ENCODE measurements around the gene PHGDH.

The PHGDH gene

GRCh38 chr1:119732465-119733168 lies 20.9 kb downstream of the PHGDH start:
- DNase-seq, result no peak

- no peak for DNase-seq
These were observed 22.0 kb downstream of the PHGDH start for GRCh38 chr1:119733754-119734153.

- DNase-seq, result no peak
These were observed 23.5 kb downstream of the PHGDH start for GRCh38 chr1:119735217-119735616.

GRCh38 chr1:119736649-119737039 lies 24.9 kb downstream of the PHGDH start:
- no peak for DNase-seq

- no peak for DNase-seq
These were observed 25.4 kb downstream of the PHGDH start for GRCh38 chr1:119737040-119737682.

GRCh38 chr1:119738100-119738720 lies 26.5 kb downstream of the PHGDH start:
- no peak for DNase-seq

GRCh38 chr1:119739150-119739549 lies 27.4 kb downstream of the PHGDH start:
- no peak for DNase-seq

GRCh38 chr1:119740261-119740660 lies 28.5 kb downstream of the PHGDH start:
- DNase-seq, result no peak

GRCh38 chr1:119740896-119741780 lies 29.4 kb downstream of the PHGDH start:
- no peak for DNase-seq

GRCh38 chr1:119742202-119742601 lies 30.5 kb downstream of the PHGDH start:
- no peak for DNase-seq

- no peak for DNase-seq
These were observed 30.9 kb downstream of the PHGDH start for GRCh38 chr1:119742677-119743076.

- DNase-seq, result no peak
These were observed 31.6 kb downstream of the PHGDH start for GRCh38 chr1:119743308-119743707.

GRCh38 chr1:119743776-119744597 lies 32.3 kb downstream of the PHGDH start:
- peak; percentile 55 to 59 for DNase-seq

- DNase-seq, result no peak
These were observed 32.8 kb downstream of the PHGDH start for GRCh38 chr1:119744598-119744942.

- no peak for DNase-seq
These were observed 33.3 kb downstream of the PHGDH start for GRCh38 chr1:119745034-119745433.

GRCh38 chr1:119747451-119747850 lies 35.7 kb downstream of the PHGDH start:
- DNase-seq, result no peak

GRCh38 chr1:119748040-119748439 lies 36.3 kb downstream of the PHGDH start:
- DNase-seq, result no peak

GRCh38 chr1:119752592-119752991 lies 40.9 kb downstream of the PHGDH start:
- DNase-seq, result no peak

GRCh38 chr1:119758584-119758983 lies 46.9 kb downstream of the PHGDH start:
- no peak for DNase-seq

- no peak for DNase-seq
These were observed 50.7 kb downstream of the PHGDH start for GRCh38 chr1:119762409-119762808.

- DNase-seq, result no peak
These were observed 51.2 kb downstream of the PHGDH start for GRCh38 chr1:119762953-119763352.

GRCh38 chr1:119764220-119764619 lies 52.5 kb downstream of the PHGDH start:
- no peak for DNase-seq

All from NCI-H187 (cell line).